IPS-18c (cell line): ENCODE data around the gene CTNNA2.

ENCODE experiments used
- H3K4me3 ChIP-seq: 2 replicates; pipeline ENCODE4 v1.7.0; 2013; ENCODE audit warnings: low read depth, mild to moderate bottlenecking, low read length, moderate library complexity; ENCODE audit not compliant: insufficient read depth
- H3K9me3 ChIP-seq: one replicate; pipeline ENCODE4 v1.6.1; 2013; ENCODE audit warnings: mild to moderate bottlenecking, low read length, moderate library complexity; ENCODE audit not compliant: control insufficient read depth, insufficient read depth

The CTNNA2 gene

GRCh38 chr2:80042635-80043034 lies 529.8 kb downstream of the CTNNA2 start:
- Histone ChIP-seq H3K4me3 (no peak overlapping the region), H3K9me3 (no peaks in the 10 kb centered on the region)

DNA sequence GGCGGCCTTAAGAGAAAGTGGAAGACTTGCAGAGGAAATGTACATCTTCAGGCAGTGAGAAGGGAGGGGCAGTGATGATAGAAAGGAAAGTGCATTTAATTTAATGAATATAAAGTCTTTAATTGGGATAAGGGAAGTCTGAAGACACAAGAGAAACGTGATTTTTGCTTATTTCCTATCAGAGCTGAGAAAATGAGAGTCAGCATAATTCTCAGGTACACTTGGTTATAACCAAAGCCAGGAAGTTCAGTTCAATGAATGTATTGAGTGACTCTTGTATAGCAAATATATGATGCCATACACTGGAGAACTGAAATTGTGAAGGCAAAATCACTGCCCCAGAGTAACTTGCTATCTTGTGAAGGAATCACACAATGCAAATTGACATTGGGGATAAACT lies 535.4 kb downstream of the CTNNA2 start:
- Histone ChIP-seq H3K9me3 (no peaks in the 10 kb centered on the region), H3K4me3 (no peak overlapping the region)

DNA sequence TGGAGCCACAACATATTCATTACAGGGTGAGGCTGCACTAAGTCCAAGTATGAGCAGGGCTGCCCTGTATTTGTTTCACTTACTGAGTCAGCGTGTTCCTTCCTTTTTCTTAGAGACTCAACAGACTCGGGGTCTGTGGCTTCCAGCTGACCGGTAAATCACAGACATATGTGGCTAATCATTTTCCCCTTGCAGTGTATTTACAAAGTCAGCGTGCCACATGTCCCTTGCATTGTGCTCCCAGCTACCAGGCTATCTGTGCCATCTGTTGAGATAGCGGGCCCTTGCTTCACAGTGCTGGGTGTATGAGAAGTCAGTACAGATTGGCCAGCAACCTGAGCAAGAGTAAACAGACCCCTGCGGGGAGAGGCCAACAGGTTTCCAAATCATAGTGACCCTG lies 537.4 kb downstream of the CTNNA2 start:
- no peak overlapping the region for H3K4me3 ChIP-seq
- no peaks in the 10 kb centered on the region for H3K9me3 ChIP-seq

DNA sequence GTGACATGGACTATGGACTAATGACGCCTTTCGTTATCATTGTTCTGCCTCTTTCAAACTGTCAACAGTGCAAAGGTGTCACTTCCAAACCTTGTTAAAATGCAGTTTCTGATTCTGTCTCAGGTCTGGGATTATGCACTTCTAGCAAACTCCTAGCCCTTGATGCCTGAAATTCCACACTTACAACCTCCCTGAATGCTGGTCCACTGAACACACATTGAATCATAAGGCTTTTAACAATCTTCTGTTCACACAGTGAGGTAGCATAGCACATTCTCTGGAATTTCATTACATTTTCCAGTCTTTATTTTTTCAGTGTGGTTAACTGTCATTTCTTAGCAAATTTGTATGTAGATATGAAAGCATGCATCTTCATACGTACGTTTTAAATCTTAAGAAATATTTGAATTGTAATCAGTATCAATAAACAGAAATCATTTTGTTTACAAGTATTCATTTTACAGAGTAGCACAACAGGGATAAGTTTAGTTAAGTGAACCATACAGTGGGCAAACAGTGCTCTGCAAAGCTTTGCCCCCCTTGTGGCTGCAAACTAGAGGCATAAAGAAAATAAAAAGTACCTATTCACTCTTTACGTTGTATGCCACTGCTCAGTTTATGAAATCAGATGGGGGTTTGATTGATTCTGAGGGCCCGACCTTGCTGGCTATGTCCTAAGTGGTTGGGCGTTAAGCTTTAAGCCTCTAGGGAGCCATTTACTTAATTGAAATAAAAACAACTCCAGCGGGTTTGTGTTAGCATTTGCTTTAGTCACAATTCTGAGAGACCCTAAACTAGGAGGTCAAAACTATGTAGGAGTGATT lies 540.9 kb downstream of the CTNNA2 start:
- H3K9me3 ChIP-seq: no peaks in the 10 kb centered on the region
- no peak overlapping the region for H3K4me3 ChIP-seq

GRCh38 chr2:80054346-80054675 lies 541.5 kb downstream of the CTNNA2 start:
- Histone ChIP-seq H3K4me3 (no peak overlapping the region), H3K9me3 (no peaks in the 10 kb centered on the region)

GRCh38 chr2:80057956-80058355 lies 545.1 kb downstream of the CTNNA2 start:
- Histone ChIP-seq H3K4me3 (no peak overlapping the region), H3K9me3 (no peaks in the 10 kb centered on the region)

GRCh38 chr2:80058562-80058961 lies 545.7 kb downstream of the CTNNA2 start:
- no peak overlapping the region for H3K4me3 ChIP-seq

DNA sequence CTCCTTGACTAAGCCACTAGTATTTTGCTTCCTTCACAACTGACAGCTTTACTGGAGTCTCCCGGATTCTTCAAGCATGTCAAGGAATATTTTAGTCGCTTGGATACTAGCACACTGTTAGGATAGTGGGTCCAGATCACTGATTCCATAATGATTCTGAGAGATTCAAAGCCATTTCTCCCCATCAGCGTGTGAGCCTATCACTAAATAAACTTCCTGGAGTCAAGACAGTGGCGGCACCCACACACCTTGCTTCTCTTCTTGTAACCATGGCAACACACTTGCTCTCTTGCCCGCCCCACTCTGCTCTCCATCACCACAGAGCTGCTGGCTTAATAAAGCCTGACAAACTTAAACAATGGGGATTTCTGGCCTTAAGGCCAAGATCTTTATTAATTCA lies 546.6 kb downstream of the CTNNA2 start:
- Histone ChIP-seq H3K9me3 (no peaks in the 10 kb centered on the region), H3K4me3 (no peak overlapping the region)

More at GRCh38 chr2:80058562-80058961, 545.7 kb downstream of the CTNNA2 start:
- H3K9me3 ChIP-seq: no peaks in the 10 kb centered on the region

GRCh38 chr2:80061881-80062280 lies 549.0 kb downstream of the CTNNA2 start:
- H3K4me3 ChIP-seq: no peak overlapping the region

GRCh38 chr2:80062298-80062697 lies 549.4 kb downstream of the CTNNA2 start:
- Histone ChIP-seq H3K4me3 (no peak overlapping the region), H3K9me3 (no peaks in the 10 kb centered on the region)

More at GRCh38 chr2:80061881-80062280, 549.0 kb downstream of the CTNNA2 start:
- H3K9me3 ChIP-seq: no peaks in the 10 kb centered on the region

- Histone ChIP-seq H3K4me3 (no peak overlapping the region), H3K9me3 (no peaks in the 10 kb centered on the region)
Observed at GRCh38 chr2:80068038-80068731, 555.3 kb downstream of the CTNNA2 start.

- no peak overlapping the region for H3K4me3 ChIP-seq
- H3K9me3 ChIP-seq: no peaks in the 10 kb centered on the region
Observed at GRCh38 chr2:80070587-80070986, 557.7 kb downstream of the CTNNA2 start.

DNA sequence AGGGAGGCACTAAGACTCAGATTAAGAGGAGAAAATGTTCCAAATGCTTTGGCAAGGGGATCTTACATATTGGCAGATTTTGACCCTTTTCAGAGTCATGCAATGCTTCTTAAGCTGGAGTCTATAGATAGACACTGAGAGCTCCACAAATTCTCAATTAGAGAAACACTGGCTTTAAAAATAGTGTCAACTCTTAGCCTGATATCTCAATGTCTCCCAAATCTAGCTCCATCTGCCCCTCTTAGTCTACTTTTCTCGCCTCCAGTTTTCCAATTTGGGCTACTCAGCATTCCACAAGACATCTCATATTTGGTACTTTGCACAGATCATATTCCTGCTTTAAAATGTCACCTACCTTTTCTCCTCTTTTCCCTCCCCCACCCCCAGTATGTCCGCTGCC lies 559.1 kb downstream of the CTNNA2 start:
- no peak overlapping the region for H3K4me3 ChIP-seq
- no peaks in the 10 kb centered on the region for H3K9me3 ChIP-seq

DNA sequence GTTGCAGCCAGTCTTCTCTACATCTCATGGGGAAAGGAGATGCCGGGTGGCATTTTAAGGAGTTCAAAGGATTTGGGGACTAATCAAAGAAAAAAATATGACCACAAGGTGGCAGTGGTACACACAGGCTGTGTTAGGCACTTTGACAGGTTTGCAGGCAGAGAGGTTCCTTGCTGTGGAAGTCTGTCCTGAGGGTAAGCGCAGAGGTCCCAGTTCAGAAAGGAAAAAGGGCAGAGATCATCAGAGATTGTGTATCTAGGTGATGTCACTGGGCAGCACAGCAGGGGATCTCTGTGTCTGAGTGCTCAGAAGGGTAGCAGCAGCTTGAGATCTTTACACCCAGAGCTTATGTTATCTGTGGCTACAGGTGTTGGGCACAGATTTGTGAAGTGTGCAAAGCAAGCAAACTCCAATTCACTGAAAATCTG lies 560.3 kb downstream of the CTNNA2 start:
- no peaks in the 10 kb centered on the region for H3K9me3 ChIP-seq

GRCh38 chr2:80074321-80075070 lies 561.6 kb downstream of the CTNNA2 start:
- H3K4me3 ChIP-seq: no peak overlapping the region
- peaks cover 2% of the 10 kb centered on the region for H3K9me3 ChIP-seq

More for the DNA sequence above, 560.3 kb downstream of the CTNNA2 start:
- no peak overlapping the region for H3K4me3 ChIP-seq

GRCh38 chr2:80075719-80076118 lies 562.9 kb downstream of the CTNNA2 start:
- H3K4me3 ChIP-seq: no peak overlapping the region
- peaks cover 2% of the 10 kb centered on the region for H3K9me3 ChIP-seq

DNA sequence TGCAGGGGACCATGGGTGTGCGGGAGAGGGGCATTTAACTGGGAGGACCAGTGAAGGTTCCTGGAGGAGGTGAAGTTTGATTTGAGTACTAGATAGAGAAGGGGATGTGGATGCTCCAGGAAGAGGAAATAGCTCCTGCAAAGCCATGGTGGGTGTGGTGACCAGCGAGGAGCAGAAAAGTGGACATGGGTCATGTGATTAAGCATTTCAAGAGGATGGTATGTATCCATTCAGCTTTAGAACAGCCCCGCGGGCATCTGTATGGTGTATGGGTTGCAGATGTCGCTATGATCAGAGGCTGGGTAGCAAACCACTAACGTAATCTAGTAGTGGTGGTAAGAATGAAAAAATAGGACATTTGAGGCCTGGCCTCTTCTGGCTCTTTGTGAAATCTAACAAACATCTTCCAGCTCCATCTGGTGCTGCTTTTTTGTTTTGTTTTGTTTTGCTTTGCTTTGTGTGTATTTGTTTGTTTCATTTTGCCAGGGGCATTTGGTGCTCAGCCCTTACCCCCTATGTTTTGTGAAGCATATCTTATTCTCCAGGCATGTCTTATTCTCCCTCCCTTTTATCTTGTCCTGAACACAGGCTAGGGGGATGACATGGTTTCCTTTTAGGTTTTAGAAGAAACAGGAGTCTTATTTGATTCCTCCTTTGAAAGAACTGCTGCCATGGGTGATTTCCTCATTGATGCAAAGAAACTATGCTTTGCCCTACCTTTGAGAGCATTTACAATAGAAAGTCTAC lies 565.6 kb downstream of the CTNNA2 start:
- peaks cover 2% of the 10 kb centered on the region for H3K9me3 ChIP-seq
- H3K4me3 ChIP-seq: no peak overlapping the region
